ENCODE data around the gene RXRA. TPM values are rescaled to one million over a fixed set of nuclear protein-coding genes. Genes with fewer than 3 reads are reported as not detected.

Gene RXRA
- total and polyA plus RNA-seq, 10 of the 15 experiments (the other 5 are each of a cell fraction or from before 2014, with no cell fraction given) = 0.89 to 36.8 (median 11.1) TPM

GRCh38 chr9:134299068-134299467 is 27.2 kb upstream of the RXRA start:
- Histone ChIP-seq H3K9me3 (replicated peaks; ENCODE audit: control insufficient read depth, insufficient read depth, low read length) (no peaks in the 10 kb centered on the region; the same call in 2 of the 3 replicates), H3K9ac (ENCODE audit: control insufficient read depth, insufficient read depth, low read length) (no peak overlapping the region), H2AFZ (ENCODE audit: control insufficient read depth, low read depth, low read length) (no peak overlapping the region), H3K36me3 (ENCODE audit: control insufficient read depth in 2 of 2, insufficient read depth in 2 of 2, low read length in 1 of 2) (no peaks in the 10 kb centered on the region), H4K20me1 (ENCODE audit: control insufficient read depth, insufficient read depth) (no peaks in the 10 kb centered on the region), H3K4me1 (ENCODE audit: control insufficient read depth, insufficient read depth, low read length) (peaks cover 8% of the 10 kb centered on the region), H3K27ac (ENCODE audit: control insufficient read depth, insufficient read depth) (no peak overlapping the region), H3K79me2 (ENCODE audit: control insufficient read depth, insufficient read depth, low read length) (no peaks in the 10 kb centered on the region), H3K27me3 (replicated peaks in 1 of 2; ENCODE audit: control insufficient read depth in 2 of 2, insufficient read depth in 2 of 2, low read length in 1 of 2) (no peaks in the 10 kb centered on the region; a peak in 2 of 4 replicates), H3K4me2 (ENCODE audit: control insufficient read depth, insufficient read depth) (no peak overlapping the region), H3K4me3 (no peak overlapping the region)
- ChIA-PET SMC1A (ENCODE audit: uncharacterized antibody, unreplicated experiment) (no interaction called here), CTCF (interaction anchor here (0.7 kb wide), 1 partner anchor 756 kb away, joined by 3 read pairs; no protein-coding TSS in a partner anchor), POLR2A (no interaction called here), RAD21 (ENCODE audit: unreplicated experiment) (no interaction called here)
- intact Hi-C loops (cut with micrococcal nuclease; ENCODE audit: unreplicated experiment) = no loop called here
- in situ Hi-C loops (cut with MboI) = no loop called here
- BruUV-seq (replicated peaks) = no TSS peak
- WGBS (ENCODE audit: insufficient coverage, insufficient replicate concordance, low lambda C conversion rate, missing lambda C conversion rate) = 15% methylated on average over 5 of the region's 5 CpGs
- ATAC-seq = no peak
- TF ChIP-seq EP300 (IDR thresholded peaks at IDR 0.05; ENCODE audit: borderline replicate concordance in 1 of 2, control insufficient read depth in 1 of 2, low read depth in 2 of 2, low read length in 2 of 2) (no peak), RAD51 (IDR thresholded peaks at IDR 0.05) (peak; percentile 63; the same call in 1 of the 2 replicates)
- no peak for DNase-seq (ENCODE audit: low read depth, low spot score)
- no peak for FAIRE-seq

GRCh38 chr9:134299883-134300282 is 26.4 kb upstream of the RXRA start:
- in situ Hi-C loops (cut with MboI) = no loop called here
- intact Hi-C loops (cut with micrococcal nuclease; ENCODE audit: unreplicated experiment) = no loop called here
- H3K36me3 ChIP-seq (ENCODE audit: control insufficient read depth in 2 of 2, insufficient read depth in 2 of 2, low read length in 1 of 2) = no peaks in the 10 kb centered on the region
- BruUV-seq (replicated peaks) = no TSS peak
- H4K20me1 ChIP-seq (ENCODE audit: control insufficient read depth, insufficient read depth) = no peaks in the 10 kb centered on the region
- DNase-seq (ENCODE audit: low read depth, low spot score) = no peak
- no peak overlapping the region for H3K9ac ChIP-seq (ENCODE audit: control insufficient read depth, insufficient read depth, low read length)
- CTCF ChIA-PET = no interaction called here
- RAD21 ChIA-PET (ENCODE audit: unreplicated experiment) = no interaction called here
- POLR2A ChIA-PET = no interaction called here
- WGBS (ENCODE audit: insufficient coverage, insufficient replicate concordance, low lambda C conversion rate, missing lambda C conversion rate) = 56% methylated on average over 7 of the region's 7 CpGs
- no peak for ATAC-seq
- peaks cover 8% of the 10 kb centered on the region for H3K4me1 ChIP-seq (ENCODE audit: control insufficient read depth, insufficient read depth, low read length)
- H3K4me2 ChIP-seq (ENCODE audit: control insufficient read depth, insufficient read depth) = no peak overlapping the region
- H3K27me3 ChIP-seq (replicated peaks in 1 of 2; ENCODE audit: control insufficient read depth in 2 of 2, insufficient read depth in 2 of 2, low read length in 1 of 2) = no peaks in the 10 kb centered on the region; a peak in 2 of 4 replicates
- no peak overlapping the region for H3K27ac ChIP-seq (ENCODE audit: control insufficient read depth, insufficient read depth)
- SMC1A ChIA-PET (ENCODE audit: uncharacterized antibody, unreplicated experiment) = interaction anchor here (1.3 kb wide), 1 partner anchor 10 kb away, joined by 3 read pairs; no protein-coding TSS in a partner anchor
- H3K79me2 ChIP-seq (ENCODE audit: control insufficient read depth, insufficient read depth, low read length) = no peaks in the 10 kb centered on the region
- FAIRE-seq = no peak
- H3K9me3 ChIP-seq (replicated peaks; ENCODE audit: control insufficient read depth, insufficient read depth, low read length) = no peaks in the 10 kb centered on the region; the same call in 2 of the 3 replicates
- H3K4me3 ChIP-seq = no peak overlapping the region
- H2AFZ ChIP-seq (ENCODE audit: control insufficient read depth, low read depth, low read length) = no peak overlapping the region
- TF ChIP-seq, protein P1, sequence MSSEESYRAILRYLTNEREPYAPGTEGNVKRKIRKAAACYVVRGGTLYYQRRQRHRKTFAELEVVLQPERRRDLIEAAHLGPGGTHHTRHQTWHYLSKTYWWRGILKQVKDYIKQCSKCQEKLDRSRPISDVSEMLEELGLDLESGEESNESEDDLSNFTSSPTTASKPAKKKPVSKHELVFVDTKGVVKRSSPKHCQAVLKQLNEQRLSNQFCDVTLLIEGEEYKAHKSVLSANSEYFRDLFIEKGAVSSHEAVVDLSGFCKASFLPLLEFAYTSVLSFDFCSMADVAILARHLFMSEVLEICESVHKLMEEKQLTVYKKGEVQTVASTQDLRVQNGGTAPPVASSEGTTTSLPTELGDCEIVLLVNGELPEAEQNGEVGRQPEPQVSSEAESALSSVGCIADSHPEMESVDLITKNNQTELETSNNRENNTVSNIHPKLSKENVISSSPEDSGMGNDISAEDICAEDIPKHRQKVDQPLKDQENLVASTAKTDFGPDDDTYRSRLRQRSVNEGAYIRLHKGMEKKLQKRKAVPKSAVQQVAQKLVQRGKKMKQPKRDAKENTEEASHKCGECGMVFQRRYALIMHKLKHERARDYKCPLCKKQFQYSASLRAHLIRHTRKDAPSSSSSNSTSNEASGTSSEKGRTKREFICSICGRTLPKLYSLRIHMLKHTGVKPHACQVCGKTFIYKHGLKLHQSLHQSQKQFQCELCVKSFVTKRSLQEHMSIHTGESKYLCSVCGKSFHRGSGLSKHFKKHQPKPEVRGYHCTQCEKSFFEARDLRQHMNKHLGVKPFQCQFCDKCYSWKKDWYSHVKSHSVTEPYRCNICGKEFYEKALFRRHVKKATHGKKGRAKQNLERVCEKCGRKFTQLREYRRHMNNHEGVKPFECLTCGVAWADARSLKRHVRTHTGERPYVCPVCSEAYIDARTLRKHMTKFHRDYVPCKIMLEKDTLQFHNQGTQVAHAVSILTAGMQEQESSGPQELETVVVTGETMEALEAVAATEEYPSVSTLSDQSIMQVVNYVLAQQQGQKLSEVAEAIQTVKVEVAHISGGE (CRISPR knock-in tag; IDR thresholded peaks at IDR 0.05) = no peak
- TF ChIP-seq GABPA (IDR thresholded peaks at IDR 0.05; ENCODE audit: low read depth) = no peak
- TF ChIP-seq, protein P2, sequence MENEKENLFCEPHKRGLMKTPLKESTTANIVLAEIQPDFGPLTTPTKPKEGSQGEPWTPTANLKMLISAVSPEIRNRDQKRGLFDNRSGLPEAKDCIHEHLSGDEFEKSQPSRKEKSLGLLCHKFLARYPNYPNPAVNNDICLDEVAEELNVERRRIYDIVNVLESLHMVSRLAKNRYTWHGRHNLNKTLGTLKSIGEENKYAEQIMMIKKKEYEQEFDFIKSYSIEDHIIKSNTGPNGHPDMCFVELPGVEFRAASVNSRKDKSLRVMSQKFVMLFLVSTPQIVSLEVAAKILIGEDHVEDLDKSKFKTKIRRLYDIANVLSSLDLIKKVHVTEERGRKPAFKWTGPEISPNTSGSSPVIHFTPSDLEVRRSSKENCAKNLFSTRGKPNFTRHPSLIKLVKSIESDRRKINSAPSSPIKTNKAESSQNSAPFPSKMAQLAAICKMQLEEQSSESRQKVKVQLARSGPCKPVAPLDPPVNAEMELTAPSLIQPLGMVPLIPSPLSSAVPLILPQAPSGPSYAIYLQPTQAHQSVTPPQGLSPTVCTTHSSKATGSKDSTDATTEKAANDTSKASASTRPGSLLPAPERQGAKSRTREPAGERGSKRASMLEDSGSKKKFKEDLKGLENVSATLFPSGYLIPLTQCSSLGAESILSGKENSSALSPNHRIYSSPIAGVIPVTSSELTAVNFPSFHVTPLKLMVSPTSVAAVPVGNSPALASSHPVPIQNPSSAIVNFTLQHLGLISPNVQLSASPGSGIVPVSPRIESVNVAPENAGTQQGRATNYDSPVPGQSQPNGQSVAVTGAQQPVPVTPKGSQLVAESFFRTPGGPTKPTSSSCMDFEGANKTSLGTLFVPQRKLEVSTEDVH (IDR thresholded peaks at IDR 0.05; ENCODE audit: low read depth, partially characterized antibody) = no peak
- TF ChIP-seq NFYA (IDR thresholded peaks at IDR 0.05; ENCODE audit: borderline replicate concordance, low read depth, low read length) = no peak
- TF ChIP-seq SMARCA5 (IDR thresholded peaks at IDR 0.05) = no peak
- TF ChIP-seq JUNB (IDR thresholded peaks at IDR 0.05) = no peak
- TF ChIP-seq, protein P3, sequence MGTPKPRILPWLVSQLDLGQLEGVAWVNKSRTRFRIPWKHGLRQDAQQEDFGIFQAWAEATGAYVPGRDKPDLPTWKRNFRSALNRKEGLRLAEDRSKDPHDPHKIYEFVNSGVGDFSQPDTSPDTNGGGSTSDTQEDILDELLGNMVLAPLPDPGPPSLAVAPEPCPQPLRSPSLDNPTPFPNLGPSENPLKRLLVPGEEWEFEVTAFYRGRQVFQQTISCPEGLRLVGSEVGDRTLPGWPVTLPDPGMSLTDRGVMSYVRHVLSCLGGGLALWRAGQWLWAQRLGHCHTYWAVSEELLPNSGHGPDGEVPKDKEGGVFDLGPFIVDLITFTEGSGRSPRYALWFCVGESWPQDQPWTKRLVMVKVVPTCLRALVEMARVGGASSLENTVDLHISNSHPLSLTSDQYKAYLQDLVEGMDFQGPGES (IDR thresholded peaks at IDR 0.05) = no peak
- TF ChIP-seq EZH2 (IDR thresholded peaks at IDR 0.05; ENCODE audit: borderline replicate concordance, control insufficient read depth, low read depth, low read length) = no peak

Data from GM12878 (cell line).